ENCODE data around the gene IL10RB. TPM values are rescaled to one million over a fixed set of nuclear protein-coding genes. Genes with fewer than 3 reads are reported as not detected.

IL10RB gene
- total and polyA plus RNA-seq, 2 experiments from 2014 or later, result 27.1 to 29.2 TPM

DNA sequence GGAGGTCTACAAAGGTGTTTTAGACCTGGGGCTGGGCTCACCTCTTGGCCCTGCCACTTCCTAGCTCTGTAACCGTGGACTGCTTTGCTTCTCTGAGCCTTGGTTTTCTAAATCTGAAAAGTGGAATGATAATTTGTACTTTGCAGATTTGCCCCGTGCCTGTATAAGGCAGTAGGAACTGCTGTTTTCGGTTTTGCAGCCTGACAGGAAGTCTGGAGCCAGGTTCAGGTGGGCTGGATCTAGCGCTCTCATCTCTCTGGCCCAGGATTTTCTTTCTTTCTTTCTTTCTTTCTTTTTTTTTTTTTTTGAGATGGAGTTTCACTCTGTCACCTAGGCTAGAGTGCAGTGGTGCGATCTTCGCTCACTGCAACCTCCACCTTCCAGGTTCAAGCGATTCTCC lies 19.2 kb upstream of the IL10RB start:
- Histone ChIP-seq H3K27me3 (no peaks in the 10 kb centered on the region), H3K9me3 (ENCODE audit: low read depth) (no peaks in the 10 kb centered on the region), H3K9me2 (replicated peaks; ENCODE audit: insufficient read depth) (no peaks in the 10 kb centered on the region), H3K4me2 (no peak overlapping the region), H3K36me3 (replicated peaks; ENCODE audit: insufficient read depth, low read depth) (no peaks in the 10 kb centered on the region), H3K4me1 (ENCODE audit: insufficient read depth) (no peaks in the 10 kb centered on the region), H3K4me3 (no peak overlapping the region), H3K79me2 (peaks cover 2% of the 10 kb centered on the region), H4K20me1 (ENCODE audit: insufficient read depth, poor library complexity, severe bottlenecking) (no peaks in the 10 kb centered on the region), H3K27ac (no peak overlapping the region), H2AFZ (no peak overlapping the region)
- DNase-seq (ENCODE audit: low spot score), result no peak
- 95% methylated on average over 7 of the region's 7 CpGs for WGBS (ENCODE audit: low lambda C conversion rate, missing lambda C conversion rate)
- TF ChIP-seq EZH2 (IDR thresholded peaks at IDR 0.05; ENCODE audit: borderline replicate concordance) (no peak), EZH2phosphoT487 (IDR thresholded peaks at IDR 0.05; ENCODE audit: low read depth, severe bottlenecking, unreplicated experiment) (no peak)
- TF ChIP-seq, protein P1, sequence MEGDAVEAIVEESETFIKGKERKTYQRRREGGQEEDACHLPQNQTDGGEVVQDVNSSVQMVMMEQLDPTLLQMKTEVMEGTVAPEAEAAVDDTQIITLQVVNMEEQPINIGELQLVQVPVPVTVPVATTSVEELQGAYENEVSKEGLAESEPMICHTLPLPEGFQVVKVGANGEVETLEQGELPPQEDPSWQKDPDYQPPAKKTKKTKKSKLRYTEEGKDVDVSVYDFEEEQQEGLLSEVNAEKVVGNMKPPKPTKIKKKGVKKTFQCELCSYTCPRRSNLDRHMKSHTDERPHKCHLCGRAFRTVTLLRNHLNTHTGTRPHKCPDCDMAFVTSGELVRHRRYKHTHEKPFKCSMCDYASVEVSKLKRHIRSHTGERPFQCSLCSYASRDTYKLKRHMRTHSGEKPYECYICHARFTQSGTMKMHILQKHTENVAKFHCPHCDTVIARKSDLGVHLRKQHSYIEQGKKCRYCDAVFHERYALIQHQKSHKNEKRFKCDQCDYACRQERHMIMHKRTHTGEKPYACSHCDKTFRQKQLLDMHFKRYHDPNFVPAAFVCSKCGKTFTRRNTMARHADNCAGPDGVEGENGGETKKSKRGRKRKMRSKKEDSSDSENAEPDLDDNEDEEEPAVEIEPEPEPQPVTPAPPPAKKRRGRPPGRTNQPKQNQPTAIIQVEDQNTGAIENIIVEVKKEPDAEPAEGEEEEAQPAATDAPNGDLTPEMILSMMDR (IDR thresholded peaks at IDR 0.05; ENCODE audit: poor library complexity), result no peak

DNA sequence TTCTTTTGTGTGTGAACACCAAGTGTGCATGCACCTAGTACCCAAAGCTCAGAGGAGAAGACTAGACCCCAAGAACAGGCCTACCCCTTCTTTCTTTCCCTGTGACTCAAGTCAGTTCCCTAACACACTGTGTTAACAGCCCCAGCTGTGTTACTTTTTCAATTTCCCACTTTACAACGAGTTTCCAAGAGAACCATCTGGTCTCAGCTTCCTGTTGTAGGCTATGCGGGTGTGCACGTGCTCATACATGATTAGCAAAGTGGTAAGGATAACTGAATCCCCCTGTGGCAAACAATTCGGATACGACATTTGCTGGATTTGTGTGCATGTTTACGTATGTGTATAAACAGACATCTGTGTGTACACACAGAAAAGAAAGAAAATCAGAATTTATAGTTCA lies 18.6 kb upstream of the IL10RB start:
- H3K4me2 ChIP-seq, result no peak overlapping the region
- H3K4me1 ChIP-seq (ENCODE audit: insufficient read depth), result no peaks in the 10 kb centered on the region
- TF ChIP-seq EZH2phosphoT487 (IDR thresholded peaks at IDR 0.05; ENCODE audit: low read depth, severe bottlenecking, unreplicated experiment) (no peak), EZH2 (IDR thresholded peaks at IDR 0.05; ENCODE audit: borderline replicate concordance) (no peak)
- TF ChIP-seq, protein P1 (IDR thresholded peaks at IDR 0.05; ENCODE audit: poor library complexity), result no peak
- no peaks in the 10 kb centered on the region for H3K36me3 ChIP-seq (replicated peaks; ENCODE audit: insufficient read depth, low read depth)
- no peak for DNase-seq (ENCODE audit: low spot score)
- H3K27ac ChIP-seq, result no peak overlapping the region
- H2AFZ ChIP-seq, result no peak overlapping the region
- peaks cover 2% of the 10 kb centered on the region for H3K79me2 ChIP-seq
- H3K9me3 ChIP-seq (ENCODE audit: low read depth), result no peaks in the 10 kb centered on the region
- no peaks in the 10 kb centered on the region for H4K20me1 ChIP-seq (ENCODE audit: insufficient read depth, poor library complexity, severe bottlenecking)
- 78% methylated on average over 6 of the region's 6 CpGs for WGBS (ENCODE audit: low lambda C conversion rate, missing lambda C conversion rate)
- H3K4me3 ChIP-seq, result no peak overlapping the region
- H3K27me3 ChIP-seq, result no peaks in the 10 kb centered on the region
- no peaks in the 10 kb centered on the region for H3K9me2 ChIP-seq (replicated peaks; ENCODE audit: insufficient read depth)

DNA sequence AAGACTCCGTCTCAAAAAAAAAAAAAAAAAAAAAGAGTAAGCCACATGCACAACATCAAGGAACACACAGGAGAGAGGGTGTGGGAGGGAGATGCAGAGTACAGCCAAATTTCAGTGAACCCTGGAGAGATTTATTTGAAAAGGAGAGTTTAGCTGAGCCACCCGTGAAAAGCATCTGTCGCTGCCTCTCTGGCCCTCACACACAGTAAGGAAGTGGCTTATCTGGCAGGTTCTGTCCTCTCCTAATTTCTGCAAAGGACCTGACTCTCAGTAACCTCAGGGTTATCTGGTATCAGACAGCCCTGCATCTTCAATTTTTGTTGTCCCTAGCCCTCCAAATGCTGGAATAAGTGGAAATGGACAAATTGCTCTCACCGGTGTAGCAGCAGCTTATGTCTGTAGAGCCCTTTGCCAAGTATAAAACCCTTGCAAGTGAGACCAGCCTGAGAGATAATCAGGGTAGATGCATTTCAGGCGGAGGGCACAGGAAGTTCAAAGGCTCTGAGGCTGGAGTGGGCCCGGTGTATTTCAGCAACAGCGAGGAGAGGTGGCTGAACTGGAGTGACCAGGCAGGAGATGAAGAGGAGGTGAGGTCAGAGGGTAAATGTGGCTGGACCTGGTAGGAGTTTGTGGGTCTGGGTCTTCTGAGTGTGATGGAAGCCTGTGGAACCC lies 16.7 kb upstream of the IL10RB start:
- no peak overlapping the region for H3K4me2 ChIP-seq
- H4K20me1 ChIP-seq (ENCODE audit: insufficient read depth, poor library complexity, severe bottlenecking), result no peaks in the 10 kb centered on the region
- H3K4me1 ChIP-seq (ENCODE audit: insufficient read depth), result no peaks in the 10 kb centered on the region
- H2AFZ ChIP-seq, result no peak overlapping the region
- no peaks in the 10 kb centered on the region for H3K36me3 ChIP-seq (replicated peaks; ENCODE audit: insufficient read depth, low read depth)
- H3K27me3 ChIP-seq, result no peaks in the 10 kb centered on the region
- no peak overlapping the region for H3K27ac ChIP-seq
- no peak for DNase-seq (ENCODE audit: low spot score)
- no peaks in the 10 kb centered on the region for H3K9me2 ChIP-seq (replicated peaks; ENCODE audit: insufficient read depth)
- H3K4me3 ChIP-seq, result no peak overlapping the region
- H3K9me3 ChIP-seq (ENCODE audit: low read depth), result no peaks in the 10 kb centered on the region
- 89% methylated on average over 7 of the region's 7 CpGs for WGBS (ENCODE audit: low lambda C conversion rate, missing lambda C conversion rate)
- TF ChIP-seq EZH2phosphoT487 (IDR thresholded peaks at IDR 0.05; ENCODE audit: low read depth, severe bottlenecking, unreplicated experiment) (no peak), EZH2 (IDR thresholded peaks at IDR 0.05; ENCODE audit: borderline replicate concordance) (no peak)
- TF ChIP-seq, protein P1 (IDR thresholded peaks at IDR 0.05; ENCODE audit: poor library complexity), result no peak
- H3K79me2 ChIP-seq, result no peaks in the 10 kb centered on the region

Data from hepatocyte (in vitro differentiated cells).